ENCODE measurements around the gene GET4.
"Not testable (repeated sequence)": the region's sequence is repeated elsewhere in the genome, so short reads cannot be mapped to it uniquely, and the experiment has no call there.

GET4 gene

DNA sequence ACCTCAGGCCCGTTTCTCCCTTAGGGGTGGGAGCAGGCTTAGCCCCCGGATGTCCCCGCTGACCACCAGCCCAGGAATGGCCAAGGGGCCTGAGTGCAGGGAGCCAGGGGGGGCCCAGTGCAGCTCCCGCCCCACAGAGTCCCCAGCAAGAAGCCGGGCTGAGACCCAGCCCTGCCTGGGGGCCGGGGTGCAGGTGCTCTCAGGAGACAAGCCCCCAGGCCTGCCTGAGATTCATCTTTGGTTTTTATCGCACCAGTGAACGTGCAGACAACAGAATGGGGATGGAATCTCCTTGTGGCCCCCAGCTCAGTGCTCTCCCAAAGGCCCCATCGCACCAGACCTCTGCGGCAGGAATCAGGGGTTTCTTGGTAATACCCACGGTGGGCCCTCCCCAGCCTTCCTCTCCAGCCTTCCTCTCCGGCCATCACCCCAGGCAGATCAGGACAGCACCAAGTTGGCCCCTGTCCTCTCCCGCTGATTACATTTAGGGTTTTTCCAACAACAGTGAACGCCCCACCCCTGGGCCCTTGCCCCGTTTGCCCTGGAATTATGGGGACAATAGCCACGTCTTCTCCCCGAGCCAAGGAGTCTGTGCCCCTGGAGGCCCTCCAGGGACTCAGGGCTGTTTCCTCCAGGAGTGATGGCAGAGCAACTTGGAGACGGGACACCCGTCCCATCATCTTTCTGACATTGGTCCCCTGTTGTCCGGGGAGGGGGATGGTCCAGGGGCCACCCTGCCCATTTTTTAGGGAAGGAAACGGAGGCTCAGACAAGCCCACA is 55.7 kb downstream of the GET4 start:
- DNase-seq: no peak

DNA sequence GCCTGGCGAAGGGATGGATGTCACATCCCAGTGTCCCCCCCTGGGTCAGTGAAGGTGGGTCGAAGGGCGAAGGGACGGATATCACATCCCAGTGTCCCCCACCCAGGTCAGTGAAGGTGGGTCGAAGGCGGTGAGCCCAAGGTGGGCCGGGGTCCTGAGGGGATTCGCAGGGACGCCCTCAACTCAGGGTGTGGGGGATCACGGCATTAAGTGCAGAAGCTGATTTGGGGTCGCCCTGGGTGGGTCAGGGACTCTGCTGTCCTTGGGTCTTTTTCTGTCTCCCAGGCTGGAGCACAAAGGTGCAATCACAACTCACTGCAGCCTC is 56.3 kb downstream of the GET4 start:
- no peak for DNase-seq

DNA sequence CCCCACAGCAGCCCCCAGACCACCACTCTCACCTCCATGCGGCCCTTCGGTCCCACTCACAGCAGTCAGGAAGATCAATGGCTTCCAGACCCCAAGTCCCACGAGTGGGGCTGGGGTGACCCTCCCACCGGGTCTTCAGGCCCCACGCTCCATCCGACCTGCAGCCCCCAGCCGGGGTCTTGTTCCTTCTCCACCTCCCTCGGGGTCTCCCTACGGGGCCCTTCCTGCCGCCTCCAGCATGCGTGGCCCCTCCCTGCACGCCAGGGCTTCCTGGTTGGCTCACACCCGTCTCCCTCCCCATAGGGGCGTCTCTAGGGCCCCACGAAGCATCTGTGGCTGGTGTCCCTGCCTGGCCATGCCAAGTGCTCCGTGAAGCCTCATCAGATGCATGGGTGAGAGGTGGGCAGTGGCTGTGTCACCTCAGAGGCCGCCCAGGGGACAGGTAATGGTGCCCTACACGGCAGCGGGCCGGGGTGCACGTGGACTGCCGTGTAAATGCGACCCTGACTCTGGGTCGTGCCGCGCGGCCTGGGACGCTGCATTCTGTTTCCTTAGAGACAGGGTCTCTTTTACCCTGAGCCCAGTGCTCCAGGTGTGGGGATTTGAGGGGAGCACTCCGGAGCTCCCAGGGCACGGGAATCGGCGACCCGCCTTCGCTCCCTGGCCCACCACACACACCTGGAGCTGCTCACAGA is 58.3 kb downstream of the GET4 start:
- no peak for DNase-seq

DNA sequence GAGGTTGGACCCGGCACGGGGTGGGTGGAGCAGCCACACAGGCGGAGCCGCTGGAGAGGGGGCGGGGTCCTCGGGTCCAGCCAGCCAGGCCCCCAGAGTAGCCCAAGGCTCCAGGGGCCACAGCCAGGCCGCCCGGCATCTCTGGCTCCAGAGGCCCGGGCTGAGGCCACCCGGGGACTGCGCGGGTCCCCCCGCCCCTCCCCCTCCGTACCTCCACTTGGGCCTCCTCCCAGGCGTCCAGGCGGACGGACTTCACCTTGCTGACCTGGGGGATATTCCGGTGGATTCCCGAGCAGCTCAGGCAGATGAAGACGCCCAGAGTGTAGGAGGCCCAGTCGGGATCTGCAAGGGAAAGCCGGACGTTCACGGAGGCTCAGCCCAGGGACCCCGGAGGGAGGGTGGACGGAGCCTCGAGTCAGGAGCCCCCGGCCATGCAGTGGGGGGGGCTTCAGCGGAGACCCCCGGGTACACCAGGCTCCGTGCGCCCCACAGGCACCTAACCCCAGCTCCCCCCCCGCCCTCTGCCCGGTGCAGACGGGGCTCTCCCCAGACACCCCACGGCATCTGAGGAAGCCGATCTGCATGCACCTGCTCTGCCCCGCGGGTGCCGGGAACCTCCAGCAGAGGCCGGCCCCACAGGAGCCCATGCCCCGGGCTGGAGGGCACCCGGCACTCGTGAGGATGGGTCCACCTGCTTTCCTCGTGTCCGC is 59.0 kb downstream of the GET4 start:
- no peak for DNase-seq

DNA sequence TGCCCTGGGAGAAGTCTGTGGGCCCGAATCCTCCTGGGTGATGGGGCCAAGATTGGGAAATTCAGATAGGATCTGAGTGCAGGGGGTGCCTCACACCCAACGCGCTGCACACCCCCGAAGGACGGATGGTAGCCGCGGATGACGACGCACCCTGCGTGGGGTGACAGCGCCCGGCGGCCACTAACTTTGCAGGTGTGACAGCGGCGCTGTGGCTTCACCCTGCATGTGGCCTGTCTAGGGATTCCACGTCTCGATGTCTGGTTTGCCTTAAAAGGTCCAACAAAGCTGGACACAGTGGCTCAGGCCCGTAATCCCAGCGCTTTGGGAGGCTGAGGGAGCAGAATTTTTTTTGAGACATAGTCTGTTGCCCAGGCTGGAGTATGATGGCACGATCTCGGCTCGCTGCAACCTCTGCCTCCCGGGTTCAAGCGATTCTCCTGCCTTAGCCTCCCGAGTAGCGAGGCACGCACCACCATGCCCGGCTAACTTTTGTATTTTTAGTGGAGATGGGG is 59.6 kb downstream of the GET4 start:
- no peak for DNase-seq

DNA sequence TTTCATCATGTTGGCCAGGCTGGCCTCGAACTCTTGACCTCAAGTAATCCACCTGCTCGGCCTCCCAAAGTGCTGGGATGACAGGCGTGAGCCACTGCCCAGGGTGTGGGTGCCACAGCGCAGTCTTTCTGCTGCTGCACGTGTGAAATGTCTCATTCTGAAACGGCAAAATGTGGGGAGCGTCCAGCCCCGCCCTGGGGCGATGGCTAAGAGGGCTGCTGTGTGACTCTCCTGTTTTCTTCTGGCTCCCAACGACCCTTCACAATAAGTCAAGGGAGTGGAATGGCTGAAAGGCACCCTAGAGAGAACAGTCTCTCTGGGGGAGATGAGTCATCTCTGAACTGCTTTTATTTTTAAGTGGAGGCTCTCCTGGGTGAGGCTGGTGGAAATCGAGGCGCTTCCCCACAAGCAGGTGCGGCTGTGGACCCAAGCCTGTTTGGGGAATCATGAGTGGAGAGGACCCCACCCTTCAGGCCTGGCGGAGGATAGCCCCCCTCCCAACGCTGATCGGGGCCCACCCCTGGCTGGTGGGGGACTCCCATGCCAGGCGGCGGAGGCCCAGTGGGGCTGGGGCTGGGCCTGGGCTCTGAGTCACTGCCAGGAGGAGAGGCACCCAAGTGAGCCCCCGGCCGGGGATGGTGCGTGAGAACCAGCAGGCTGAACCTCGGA is 60.2 kb downstream of the GET4 start:
- no peak for DNase-seq

DNA sequence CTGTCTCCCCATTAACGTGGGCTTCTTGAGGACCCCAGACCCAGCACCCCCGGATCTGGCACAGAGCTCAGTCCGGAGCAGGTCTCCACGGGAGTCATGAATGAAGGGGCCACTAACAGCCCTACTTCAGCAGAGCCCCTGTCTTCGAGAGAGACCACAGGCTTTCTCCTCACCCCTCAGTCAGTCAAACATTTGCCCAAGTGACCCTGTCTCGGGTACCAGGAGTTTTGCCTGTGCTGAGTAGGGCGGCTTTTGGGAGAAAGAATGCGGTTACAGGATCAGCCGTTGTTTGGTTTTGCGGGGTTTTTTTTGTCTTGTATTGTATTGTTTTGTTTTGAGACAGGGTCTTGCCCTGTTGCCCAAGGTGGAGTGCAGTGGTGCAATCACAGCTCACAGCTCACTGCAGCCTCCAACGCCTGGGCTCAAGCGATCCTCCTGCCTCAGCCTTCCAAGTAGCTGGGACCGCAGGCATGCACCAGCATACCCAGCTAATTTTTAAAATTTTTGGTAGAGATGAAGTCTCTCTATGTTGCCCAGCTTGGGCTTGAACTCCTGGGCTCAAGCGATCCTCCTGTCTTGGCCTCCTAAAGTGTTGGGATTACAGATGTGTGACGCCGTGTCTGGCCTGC is 61.6 kb downstream of the GET4 start:
- no peak for DNase-seq

DNA sequence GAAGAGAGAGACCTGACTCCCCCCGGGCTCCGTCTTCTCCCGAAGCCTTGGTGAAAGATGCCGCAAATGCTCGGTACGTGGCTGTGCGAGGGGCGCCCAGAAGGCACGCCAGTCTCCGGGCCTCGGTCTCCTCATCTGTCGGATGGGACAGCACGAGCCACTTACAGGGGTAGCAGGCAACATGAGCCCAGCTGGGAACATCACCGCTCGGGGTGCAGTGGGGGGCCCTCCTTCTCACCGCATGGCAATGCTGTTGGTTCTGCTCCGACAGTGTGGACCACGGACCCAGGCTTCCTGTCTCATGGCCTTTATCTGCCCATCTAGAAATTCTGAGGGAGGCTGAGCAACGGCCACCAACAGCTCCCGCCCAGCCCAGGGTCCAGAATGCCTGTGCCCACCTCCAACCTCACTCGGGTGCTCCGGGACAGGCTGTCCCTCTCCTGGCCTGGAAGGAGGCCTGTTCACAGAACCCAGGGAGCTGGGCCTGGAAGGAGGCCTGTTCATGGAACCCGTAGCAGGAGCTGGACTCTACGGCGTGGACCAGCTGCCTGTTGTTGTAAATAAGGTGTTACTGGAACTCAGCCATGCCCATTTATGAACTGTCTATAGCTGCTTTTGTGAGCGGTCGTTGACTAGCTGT is 62.3 kb downstream of the GET4 start:
- no peak for DNase-seq

DNA sequence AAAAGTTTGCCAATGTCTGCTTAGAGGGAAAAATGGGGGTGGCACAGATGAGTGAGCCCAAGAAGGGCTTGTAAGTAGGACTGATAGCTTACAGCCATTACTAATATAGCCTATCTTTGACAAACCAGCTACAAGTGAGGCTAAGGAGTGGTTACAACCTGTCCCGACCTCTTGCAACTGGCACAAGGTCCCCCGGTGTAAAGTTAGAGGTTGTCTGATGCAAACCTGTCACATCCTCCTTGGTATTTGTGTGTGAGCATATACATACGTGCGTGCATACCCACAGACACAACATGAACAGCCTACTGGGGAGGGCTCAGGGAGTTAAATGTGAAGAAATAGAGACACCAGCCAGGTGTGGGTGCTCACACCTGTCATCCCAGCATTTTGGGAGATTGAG is 63.5 kb downstream of the GET4 start:
- no peak for DNase-seq

DNA sequence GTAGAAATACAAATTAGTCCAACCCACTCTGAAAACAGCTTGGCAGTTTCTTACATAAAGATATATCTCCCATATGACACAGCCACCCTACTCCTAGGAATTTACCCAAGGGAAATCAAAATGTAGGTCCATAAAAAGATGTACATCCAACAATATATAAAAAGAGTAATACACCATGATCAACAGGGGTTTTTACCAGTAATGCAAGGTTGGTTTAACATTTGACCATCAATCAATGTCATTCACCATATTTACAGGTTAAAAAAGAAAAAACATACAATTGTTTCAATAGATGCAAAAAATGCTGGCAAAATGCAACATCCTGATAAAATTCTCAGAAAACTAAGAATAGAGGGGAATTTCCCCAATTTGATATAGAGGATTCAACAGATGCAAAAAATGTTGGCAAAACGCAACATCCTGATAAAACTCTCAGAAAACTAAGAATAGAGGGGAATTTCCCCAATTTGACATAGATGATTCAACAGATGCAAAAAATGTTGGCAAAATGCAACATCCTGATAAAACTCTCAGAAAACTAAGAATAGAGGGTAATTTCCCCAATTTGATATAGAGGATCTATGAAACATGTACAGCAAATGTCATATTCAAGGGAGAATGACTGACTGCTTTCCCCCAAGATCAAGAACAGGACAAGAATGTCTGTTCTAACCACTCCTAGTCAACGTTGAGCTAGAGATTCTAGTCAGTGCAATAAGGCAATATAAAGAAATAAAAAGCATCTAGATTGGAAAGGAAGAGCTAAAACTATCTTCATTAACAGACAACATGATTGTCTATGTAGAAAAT is 64.5 kb downstream of the GET4 start:
- DNase-seq: no peak

DNA sequence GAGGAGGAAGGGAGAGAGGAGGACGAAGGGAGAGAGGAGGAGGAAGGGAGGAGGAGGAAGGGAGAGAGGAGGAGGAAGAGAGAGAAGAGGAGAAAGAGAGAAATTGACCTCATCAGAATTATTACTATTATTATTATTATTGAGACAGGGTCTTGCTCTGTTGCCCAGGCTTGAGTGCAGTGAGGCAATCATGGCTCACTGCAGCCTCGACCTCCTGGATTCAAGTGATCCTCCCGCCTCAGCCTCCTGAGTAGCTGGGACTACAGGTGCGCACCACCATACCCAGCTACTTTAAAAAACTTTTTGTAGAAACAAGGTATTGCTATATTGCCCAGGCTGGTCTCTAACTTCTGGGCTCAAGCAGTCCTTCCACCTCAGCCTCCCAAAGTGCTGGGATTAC is 67.4 kb downstream of the GET4 start:
- not testable (repeated sequence) for DNase-seq

DNA sequence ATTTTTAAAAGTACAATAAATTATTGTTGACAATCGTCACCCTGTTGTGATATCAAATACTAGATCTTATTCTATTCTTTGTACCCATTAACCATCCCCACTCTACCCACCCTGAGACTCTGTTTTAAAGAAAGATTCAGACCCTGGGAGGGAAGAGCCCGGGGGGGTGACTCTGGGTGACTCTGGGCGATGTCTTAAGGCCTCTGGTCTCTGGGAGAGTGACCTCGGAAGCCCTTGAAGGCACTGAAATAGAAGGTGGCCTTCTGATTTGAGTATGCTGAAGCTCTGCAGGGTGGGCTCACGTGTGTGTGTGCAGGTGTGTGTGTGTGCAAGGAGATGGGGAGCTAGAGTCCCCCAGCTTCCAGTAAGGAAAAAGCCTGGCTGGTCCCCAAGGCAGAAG is 68.4 kb downstream of the GET4 start:
- DNase-seq: no peak

DNA sequence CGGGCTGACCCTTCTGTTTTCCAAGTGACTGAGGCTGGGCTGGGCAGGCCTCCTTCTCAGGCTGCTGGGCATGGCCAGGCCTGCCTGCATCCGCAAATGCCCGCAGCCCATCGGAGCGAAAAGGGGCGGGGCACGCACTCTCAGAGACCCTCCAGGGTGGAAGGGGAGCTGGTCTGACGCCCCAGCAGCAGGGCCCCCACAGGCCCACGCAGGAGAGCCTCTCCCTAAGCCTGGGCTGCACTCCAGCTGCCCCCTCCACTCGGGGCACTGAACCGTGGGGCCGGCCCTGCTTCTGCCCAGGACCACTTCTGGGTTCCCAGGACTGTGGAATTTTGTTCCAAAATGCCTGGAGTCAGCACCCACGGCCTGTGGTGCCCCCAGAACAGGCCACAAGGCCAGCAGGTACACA is 68.8 kb downstream of the GET4 start:
- no peak for DNase-seq

DNA sequence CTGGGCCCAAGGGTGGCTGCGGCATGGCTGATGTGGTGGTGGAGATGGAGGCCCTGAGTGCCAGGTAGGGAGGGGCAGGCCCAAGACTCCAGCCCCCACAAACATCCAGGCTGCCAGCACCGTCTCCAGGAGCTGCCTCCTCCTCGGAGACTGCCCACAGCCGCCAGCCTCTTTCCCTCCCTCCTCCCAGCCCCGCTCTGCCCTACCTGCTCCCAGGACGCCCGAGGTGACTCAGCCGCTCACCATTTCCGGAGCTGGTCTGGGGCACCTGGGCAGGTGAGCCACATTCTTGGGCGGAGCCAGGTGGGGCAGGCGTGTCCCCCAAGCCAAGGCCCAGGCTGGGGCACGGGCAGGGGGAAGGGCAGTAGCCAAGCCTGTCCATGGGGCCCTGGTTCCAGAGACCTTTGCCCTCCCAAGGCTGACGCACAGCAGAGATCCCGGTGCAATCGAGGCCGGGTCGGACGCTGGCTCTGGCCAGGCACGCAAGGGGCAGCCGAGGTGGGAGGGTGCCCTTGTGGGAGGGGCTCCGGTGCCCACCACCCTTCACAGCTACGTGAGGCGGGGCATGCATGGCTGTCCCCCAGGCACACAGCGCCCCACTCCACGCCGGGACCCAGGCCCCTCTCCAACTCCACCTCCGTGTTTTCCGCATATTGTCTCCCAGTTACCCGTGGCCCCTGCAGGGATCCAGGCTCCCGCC is 69.4 kb downstream of the GET4 start:
- DNase-seq: no peak

Data from NK-92 treated with Interleukin-12 subunit alpha and Interleukin-12 subunit beta, amount 100 ng/mL, for 24 hours (cell line).